ENCODE results near the gene ACOXL.

The ACOXL gene

DNA sequence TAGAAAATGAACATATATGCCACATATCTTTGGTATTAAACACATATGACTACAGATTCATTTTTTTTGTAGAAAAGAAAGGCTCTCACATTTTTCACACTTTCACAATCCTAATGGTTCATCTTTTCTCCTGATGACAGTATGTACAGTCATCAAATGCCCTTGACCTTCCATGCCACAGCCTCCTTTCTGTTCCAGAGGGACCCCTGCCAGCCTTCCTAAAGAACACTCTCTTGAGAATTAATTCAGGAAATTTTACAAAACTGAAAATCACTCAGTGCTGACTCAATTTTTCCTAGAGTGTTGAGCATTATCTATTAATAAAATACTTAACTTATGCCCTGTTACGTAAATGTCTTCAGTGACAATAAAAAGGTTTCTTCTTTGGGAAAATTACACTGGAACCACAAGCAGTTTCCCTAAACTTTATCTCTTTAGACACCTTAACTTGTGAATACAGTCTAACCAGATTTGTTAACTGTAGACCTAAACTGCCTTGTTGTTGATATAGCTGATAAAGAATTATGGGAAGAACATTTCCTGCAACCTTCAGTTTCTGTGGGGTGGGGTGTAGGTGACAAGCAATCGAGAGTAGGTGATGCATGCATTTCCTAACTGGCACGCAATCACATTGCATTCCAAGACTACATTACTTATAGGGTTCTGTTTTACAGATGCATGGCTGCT, 15.3 kb upstream of the ACOXL start:
- no peak for TF ChIP-seq CTCF (IDR thresholded peaks at IDR 0.05; ENCODE audit: extremely low read depth, missing control alignments)
- no peak for DNase-seq (ENCODE audit: low spot score)

DNA sequence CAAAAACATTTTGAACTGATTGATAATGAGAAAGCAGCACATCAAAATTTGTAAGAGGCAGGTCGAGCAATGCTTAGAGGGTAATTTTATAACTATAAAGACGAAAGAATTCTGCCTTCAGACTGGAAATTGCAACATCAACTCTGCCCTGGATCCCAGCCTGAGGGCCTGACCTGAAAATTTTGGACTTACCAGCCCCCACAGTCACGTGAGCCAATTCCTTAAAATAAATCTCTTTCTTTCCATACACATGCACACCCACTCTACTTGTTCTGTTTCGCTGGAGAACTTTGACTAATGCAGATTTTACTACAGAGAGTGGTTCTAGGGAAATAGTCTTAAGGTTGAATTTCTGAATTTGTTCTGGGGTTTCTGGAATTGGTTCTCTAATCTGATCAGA, 14.6 kb upstream of the ACOXL start:
- DNase-seq (ENCODE audit: low spot score), result no peak
- TF ChIP-seq CTCF (IDR thresholded peaks at IDR 0.05; ENCODE audit: extremely low read depth, missing control alignments), result no peak

GRCh38 chr2:110718382-110718781, 14.0 kb upstream of the ACOXL start:
- no peak for TF ChIP-seq CTCF (IDR thresholded peaks at IDR 0.05; ENCODE audit: extremely low read depth, missing control alignments)
- no peak for DNase-seq (ENCODE audit: low spot score)

DNA sequence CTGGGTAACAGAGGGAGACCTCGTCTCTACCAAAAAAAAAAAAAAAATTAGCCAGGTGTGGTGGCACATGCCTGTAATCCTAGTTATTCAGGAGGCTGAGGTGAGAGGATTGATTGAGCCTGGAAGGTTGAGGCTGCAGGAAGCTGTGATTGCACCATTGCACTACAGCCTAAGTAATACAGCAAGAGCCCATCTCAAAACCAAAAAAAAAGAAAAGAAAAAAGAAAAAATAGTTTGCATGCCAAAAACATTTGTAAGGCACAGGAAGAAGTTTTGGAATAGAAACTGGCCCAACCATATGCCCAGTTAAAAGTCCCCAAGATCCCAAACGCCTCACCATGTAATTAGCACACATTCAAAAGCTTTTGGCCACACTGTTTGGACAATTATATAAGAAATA, 13.4 kb upstream of the ACOXL start:
- DNase-seq (ENCODE audit: low spot score), result no peak

GRCh38 chr2:110720547-110720946, 11.8 kb upstream of the ACOXL start:
- DNase-seq (ENCODE audit: low spot score), result no peak
- TF ChIP-seq CTCF (IDR thresholded peaks at IDR 0.05; ENCODE audit: extremely low read depth, missing control alignments), result no peak

More for the DNA sequence above, 13.4 kb upstream of the ACOXL start:
- TF ChIP-seq CTCF (IDR thresholded peaks at IDR 0.05; ENCODE audit: extremely low read depth, missing control alignments), result no peak

DNA sequence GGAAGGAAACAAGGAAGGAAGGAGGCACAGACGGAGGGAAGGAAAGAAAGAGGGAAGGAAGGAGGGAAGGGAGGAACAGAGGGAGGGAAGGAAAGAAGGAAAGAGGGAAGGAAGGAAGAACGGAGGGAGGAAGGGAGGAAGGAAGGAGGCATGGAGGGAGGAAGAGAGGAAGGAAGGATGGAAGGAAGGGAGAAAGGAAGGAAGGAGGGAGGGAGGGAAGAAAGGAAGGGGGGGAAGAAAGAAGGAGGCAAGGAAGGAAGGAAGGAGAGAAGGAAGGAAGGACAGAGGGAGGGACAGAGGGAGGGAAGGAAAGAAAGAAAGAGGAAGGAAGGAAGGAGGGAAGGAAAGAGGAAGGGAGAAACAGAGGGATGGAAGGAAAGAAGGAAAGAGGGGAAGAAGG, 7.6 kb upstream of the ACOXL start:
- TF ChIP-seq CTCF (IDR thresholded peaks at IDR 0.05; ENCODE audit: extremely low read depth, missing control alignments), result no peak

GRCh38 chr2:110725370-110725769, 7.0 kb upstream of the ACOXL start:
- TF ChIP-seq CTCF (IDR thresholded peaks at IDR 0.05; ENCODE audit: extremely low read depth, missing control alignments), result no peak
- no peak for DNase-seq (ENCODE audit: low spot score)

More for the DNA sequence above, 7.6 kb upstream of the ACOXL start:
- DNase-seq (ENCODE audit: low spot score), result no peak
